Adipocyte (in vitro differentiated cells): ENCODE measurements around the gene PLCB1.
A peak's percentile ranks its signal among the peaks of the same experiment; 100 is the strongest.

Experiments used
- DNase-seq: peaks from one replicate; pipeline ENCODE4 v3.0.0-alpha.2; 2015; ENCODE audit warnings: low read depth
- H3K27me3 ChIP-seq: replicated peaks from 2 replicates; pipeline ENCODE4 v1.7.0; 2013; ENCODE audit warnings: mild to moderate bottlenecking, low read length, moderate library complexity; ENCODE audit not compliant: control insufficient read depth, insufficient read depth
- H3K36me3 ChIP-seq: 2 replicates; pipeline ENCODE4 v1.7.0; 2013; ENCODE audit warnings: low read length, mild to moderate bottlenecking, moderate library complexity; ENCODE audit not compliant: control insufficient read depth, insufficient read depth, severe bottlenecking
- H3K4me1 ChIP-seq: 2 replicates; pipeline ENCODE4 v1.7.0; 2013; ENCODE audit warnings: mild to moderate bottlenecking, low read length, moderate library complexity; ENCODE audit not compliant: control insufficient read depth, insufficient read depth
- H3K4me3 ChIP-seq: 2 replicates; pipeline ENCODE4 v1.7.0; 2013; ENCODE audit warnings: mild to moderate bottlenecking, low read length, moderate library complexity
- H3K9ac ChIP-seq: 2 replicates; pipeline ENCODE4 v1.7.0; 2013; ENCODE audit warnings: mild to moderate bottlenecking, low read length, moderate library complexity
- H3K9me3 ChIP-seq: 2 replicates; pipeline ENCODE4 v1.7.0; 2013; ENCODE audit warnings: mild to moderate bottlenecking, low read length, moderate library complexity; ENCODE audit not compliant: control insufficient read depth

Gene PLCB1

GRCh38 chr20:8129211-8129976 is 2.7 kb upstream of the PLCB1 start:
- DNase-seq = no peak
- Histone ChIP-seq H3K4me3 (no peak overlapping the region), H3K9ac (no peak overlapping the region), H3K4me1 (peaks cover 5% of the 10 kb centered on the region), H3K27me3 (no peaks in the 10 kb centered on the region), H3K9me3 (no peaks in the 10 kb centered on the region), H3K36me3 (no peaks in the 10 kb centered on the region)

- no peak for DNase-seq
- H3K9me3 ChIP-seq = no peaks in the 10 kb centered on the region
Observed at GRCh38 chr20:8130840-8131526, 1.1 kb upstream of the PLCB1 start.

GRCh38 chr20:8132484-8133309 is 631 bp downstream of the PLCB1 start:
- H3K27me3 ChIP-seq = no peaks in the 10 kb centered on the region
- peak overlapping the region; percentile 83 for H3K4me3 ChIP-seq
- H3K4me1 ChIP-seq = peaks cover 5% of the 10 kb centered on the region
- H3K9ac ChIP-seq = peak overlapping the region; percentile 72
- no peaks in the 10 kb centered on the region for H3K9me3 ChIP-seq
- DNase-seq = peak; percentile 70
- H3K36me3 ChIP-seq = no peaks in the 10 kb centered on the region

More at GRCh38 chr20:8130840-8131526, 1.1 kb upstream of the PLCB1 start:
- Histone ChIP-seq H3K9ac (peak overlapping the region; percentile 78), H3K4me3 (peak overlapping the region; percentile 86), H3K27me3 (no peaks in the 10 kb centered on the region), H3K36me3 (no peaks in the 10 kb centered on the region), H3K4me1 (peaks cover 5% of the 10 kb centered on the region)

GRCh38 chr20:8133310-8133768 is 1.3 kb downstream of the PLCB1 start:
- H3K9me3 ChIP-seq = no peaks in the 10 kb centered on the region

GRCh38 chr20:8133851-8134451 is 1.9 kb downstream of the PLCB1 start:
- Histone ChIP-seq H3K36me3 (no peaks in the 10 kb centered on the region), H3K27me3 (no peaks in the 10 kb centered on the region), H3K9ac (no peak overlapping the region), H3K4me3 (peak overlapping the region; percentile 83), H3K9me3 (no peaks in the 10 kb centered on the region), H3K4me1 (peaks cover 5% of the 10 kb centered on the region)
- DNase-seq = no peak

More at GRCh38 chr20:8133310-8133768, 1.3 kb downstream of the PLCB1 start:
- DNase-seq = no peak
- peaks cover 5% of the 10 kb centered on the region for H3K4me1 ChIP-seq
- peak overlapping the region; percentile 72 for H3K9ac ChIP-seq
- H3K36me3 ChIP-seq = no peaks in the 10 kb centered on the region
- no peaks in the 10 kb centered on the region for H3K27me3 ChIP-seq
- peak overlapping the region; percentile 83 for H3K4me3 ChIP-seq

- no peak overlapping the region for H3K9ac ChIP-seq
- H3K4me1 ChIP-seq = no peaks in the 10 kb centered on the region
- no peaks in the 10 kb centered on the region for H3K9me3 ChIP-seq
- H3K36me3 ChIP-seq = no peaks in the 10 kb centered on the region
- no peak overlapping the region for H3K4me3 ChIP-seq
- no peaks in the 10 kb centered on the region for H3K27me3 ChIP-seq
- no peak for DNase-seq
Observed at GRCh38 chr20:8139899-8140298, 7.8 kb downstream of the PLCB1 start.

GRCh38 chr20:8143474-8143873 is 11.4 kb downstream of the PLCB1 start:
- no peak for DNase-seq

GRCh38 chr20:8144282-8145245 is 12.5 kb downstream of the PLCB1 start:
- no peaks in the 10 kb centered on the region for H3K27me3 ChIP-seq
- H3K9me3 ChIP-seq = no peaks in the 10 kb centered on the region
- H3K4me1 ChIP-seq = peaks cover 10% of the 10 kb centered on the region
- DNase-seq = peak; percentile 51
- H3K36me3 ChIP-seq = no peaks in the 10 kb centered on the region
- no peak overlapping the region for H3K9ac ChIP-seq
- no peak overlapping the region for H3K4me3 ChIP-seq

More at GRCh38 chr20:8143474-8143873, 11.4 kb downstream of the PLCB1 start:
- H3K36me3 ChIP-seq = no peaks in the 10 kb centered on the region
- H3K4me3 ChIP-seq = no peak overlapping the region
- H3K27me3 ChIP-seq = no peaks in the 10 kb centered on the region
- H3K9me3 ChIP-seq = no peaks in the 10 kb centered on the region
- no peak overlapping the region for H3K9ac ChIP-seq
- peaks cover 3% of the 10 kb centered on the region for H3K4me1 ChIP-seq

GRCh38 chr20:8145246-8146168 is 13.4 kb downstream of the PLCB1 start:
- Histone ChIP-seq H3K9ac (no peak overlapping the region), H3K4me3 (no peak overlapping the region), H3K4me1 (peaks cover 15% of the 10 kb centered on the region), H3K36me3 (no peaks in the 10 kb centered on the region), H3K27me3 (no peaks in the 10 kb centered on the region), H3K9me3 (no peaks in the 10 kb centered on the region)
- no peak for DNase-seq
